GM18951 (cell line): ENCODE data around the gene YWHAB.

Source experiments
- POLR2A ChIP-seq: IDR thresholded peaks from 4 replicates; pipeline ENCODE4 v1.6.1; 2011; ENCODE audit warnings: mild to moderate bottlenecking; ENCODE audit not compliant: insufficient read length, insufficient read depth; ENCODE audit errors: extremely low read depth
- in situ Hi-C: fragments of 300-500 bp; cut with MboI; formaldehyde crosslinking; loops from one replicate; pipeline ENCODE4 v1.12.0; 2022; ENCODE audit warnings: low sequenced_read_pairs, mixed read lengths, inconsistent platforms; ENCODE audit not compliant: unreplicated experiment

Gene YWHAB

DNA sequence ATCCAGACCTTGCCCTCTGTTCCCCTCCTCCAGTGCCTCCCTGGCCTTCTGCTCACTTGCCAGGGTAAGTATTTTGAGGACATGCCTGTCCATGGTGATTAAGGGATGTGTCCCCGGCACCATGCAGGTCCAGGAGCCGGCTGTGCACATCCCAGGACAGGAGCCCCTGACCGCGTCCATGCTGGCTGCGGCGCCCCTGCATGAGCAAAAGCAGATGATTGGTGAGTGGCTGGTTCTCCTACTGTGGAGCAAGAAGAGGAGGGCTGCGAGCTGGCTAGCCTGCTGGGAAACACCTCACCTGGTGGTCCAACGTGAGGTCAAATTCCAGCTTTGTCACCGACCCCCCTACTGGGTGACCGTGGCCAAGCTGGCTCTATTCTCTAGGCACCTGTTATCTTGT is 51.0 kb downstream of the YWHAB start:
- in situ Hi-C loops: no loop called here
- TF ChIP-seq POLR2A: no peak

DNA sequence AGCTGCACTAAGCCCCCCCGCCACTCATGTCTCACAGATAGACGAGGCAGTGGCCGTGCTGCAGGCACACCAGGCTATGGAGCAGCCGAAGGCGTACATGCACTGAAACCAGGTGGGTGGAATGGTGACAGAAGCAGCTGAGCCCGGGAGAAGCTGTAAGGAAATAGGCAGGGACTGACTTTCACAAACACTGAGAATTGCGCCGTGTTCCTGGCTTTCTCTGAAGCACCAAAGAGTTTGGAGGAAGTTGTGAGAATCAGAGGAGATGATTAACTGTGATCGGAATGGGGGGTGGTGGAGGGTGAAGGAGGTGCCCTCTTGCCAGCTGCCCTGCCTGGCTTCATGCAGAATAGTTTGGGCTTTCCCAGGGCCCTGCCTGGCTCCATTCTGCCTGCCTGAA is 53.1 kb downstream of the YWHAB start:
- in situ Hi-C loops: no loop called here
- no peak for TF ChIP-seq POLR2A

DNA sequence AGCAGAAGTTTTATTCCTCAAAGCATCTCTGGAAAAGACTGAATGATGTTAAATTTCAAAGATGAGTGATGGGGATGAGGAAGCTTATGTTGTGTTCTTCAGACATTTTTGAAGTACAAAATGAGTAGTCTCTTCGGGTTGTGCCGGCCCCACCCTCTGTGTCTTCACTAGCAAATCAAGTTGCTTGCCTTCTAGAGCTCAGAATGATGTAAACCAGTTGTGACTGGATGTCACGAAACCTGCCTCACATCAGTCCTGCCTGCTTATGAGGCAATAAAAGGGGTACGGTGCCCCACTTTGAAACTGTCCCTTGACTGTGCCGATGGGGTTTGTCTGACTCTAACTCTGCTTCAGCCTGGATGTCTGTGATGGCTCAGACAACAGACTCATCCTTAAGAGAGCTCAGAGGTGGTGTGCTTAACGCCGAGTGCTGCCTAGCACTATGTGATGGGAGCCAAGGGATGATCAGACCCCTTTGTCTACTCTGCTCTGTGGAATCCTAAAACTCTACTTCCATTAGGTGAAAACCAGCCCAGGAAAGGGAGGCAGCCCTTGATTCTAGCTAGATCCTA is 55.7 kb downstream of the YWHAB start:
- TF ChIP-seq POLR2A: no peak
- in situ Hi-C loops: no loop called here

DNA sequence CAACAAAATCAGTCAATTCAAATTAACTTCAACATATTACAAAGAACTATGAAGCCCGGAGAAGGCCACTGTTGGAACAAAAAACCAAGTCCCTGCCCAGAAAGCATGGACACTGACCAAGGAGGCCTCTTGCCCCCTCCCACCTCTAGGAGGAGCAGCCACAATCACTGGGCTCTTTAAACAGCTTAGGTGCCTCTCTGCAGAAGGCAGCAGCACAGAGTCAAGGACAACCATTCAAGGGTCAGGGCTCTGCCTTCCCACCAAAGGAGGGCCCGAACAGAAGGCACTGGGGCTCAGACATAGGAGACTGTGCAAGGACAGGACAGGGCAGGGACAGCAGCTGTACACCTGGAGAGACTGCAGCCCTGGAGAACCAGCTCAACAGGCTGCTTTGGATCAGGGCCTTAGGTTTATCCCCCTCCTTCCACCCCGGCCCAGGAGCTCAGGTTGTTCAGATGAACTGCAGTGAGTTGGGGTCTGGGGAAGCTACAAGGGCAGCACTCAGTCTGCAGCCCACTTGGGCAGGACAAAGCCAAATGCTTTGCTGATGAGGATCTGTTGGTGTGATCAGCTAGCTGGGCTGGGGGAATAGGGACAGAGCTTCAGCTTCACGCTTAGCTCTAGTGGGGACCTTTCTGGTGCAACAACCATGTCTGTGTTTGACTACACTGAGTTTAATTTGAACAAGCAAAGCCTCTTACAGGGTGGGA is 56.9 kb downstream of the YWHAB start:
- no peak for TF ChIP-seq POLR2A
- in situ Hi-C loops: no loop called here

DNA sequence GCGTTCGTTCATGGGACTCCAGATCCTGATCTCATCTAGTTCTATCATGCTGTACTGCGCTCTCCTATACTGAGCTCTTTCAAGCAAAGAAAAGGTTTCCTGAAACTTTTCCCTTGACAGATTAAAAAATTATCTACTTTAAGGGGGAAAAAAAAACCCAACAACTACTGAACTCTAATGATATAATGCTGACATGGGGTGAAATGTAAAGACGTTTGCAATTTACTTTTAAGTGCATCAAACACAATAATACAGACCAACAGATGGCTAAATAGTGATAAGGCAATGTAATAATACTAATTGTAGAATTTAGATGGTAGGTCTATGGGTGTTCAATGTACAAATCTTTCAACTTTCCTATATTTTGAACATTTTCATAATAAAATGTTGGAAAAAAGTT is 58.3 kb downstream of the YWHAB start:
- no peak for TF ChIP-seq POLR2A
- in situ Hi-C loops: no loop called here

DNA sequence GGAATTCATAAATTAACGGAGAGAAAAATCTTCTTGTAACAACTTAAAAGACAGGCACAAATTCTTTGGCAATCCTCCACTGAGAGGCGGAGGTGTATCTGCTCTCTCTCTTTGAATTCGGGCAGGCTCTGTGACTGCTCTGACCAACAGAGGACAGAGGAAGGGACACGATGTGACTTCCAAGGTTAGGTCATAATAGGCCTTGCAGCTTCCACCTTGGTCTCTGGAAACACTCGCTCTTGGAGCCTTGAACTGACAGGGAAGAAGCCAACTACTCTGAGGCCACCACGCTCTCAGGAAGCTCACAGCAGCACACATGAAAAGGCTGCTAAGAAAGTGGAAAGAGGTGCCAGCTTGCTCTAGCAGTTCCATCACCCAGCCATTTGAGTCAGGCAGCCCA is 59.8 kb downstream of the YWHAB start:
- no peak for TF ChIP-seq POLR2A
- in situ Hi-C loops: no loop called here

DNA sequence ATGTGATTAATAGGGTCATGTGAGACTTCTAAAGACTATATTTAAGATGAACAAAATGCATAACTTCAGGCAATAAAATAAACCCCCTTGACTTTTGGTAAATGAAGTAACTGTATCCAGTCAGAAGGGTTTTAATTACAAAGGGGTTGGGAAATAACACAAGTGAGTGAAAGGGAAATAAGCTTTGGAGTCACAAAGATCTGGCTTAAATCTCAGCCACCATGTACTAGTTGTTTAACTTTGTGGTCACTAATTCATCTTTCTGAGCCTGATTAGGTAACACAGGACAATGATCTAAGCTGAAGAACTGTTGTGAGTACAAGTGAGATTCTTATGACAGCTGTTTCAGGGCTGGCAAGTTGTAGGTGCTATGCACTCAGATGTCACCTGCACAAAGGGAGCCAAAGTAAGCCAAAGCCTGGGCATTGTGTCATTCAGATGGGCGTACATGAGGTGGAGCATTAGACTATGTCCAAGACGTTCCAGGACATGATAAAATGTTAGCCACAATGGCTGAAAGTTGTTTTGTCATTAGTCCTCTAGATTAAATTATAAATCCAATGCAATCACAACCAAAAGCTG is 60.9 kb downstream of the YWHAB start:
- TF ChIP-seq POLR2A: no peak
- in situ Hi-C loops: no loop called here

DNA sequence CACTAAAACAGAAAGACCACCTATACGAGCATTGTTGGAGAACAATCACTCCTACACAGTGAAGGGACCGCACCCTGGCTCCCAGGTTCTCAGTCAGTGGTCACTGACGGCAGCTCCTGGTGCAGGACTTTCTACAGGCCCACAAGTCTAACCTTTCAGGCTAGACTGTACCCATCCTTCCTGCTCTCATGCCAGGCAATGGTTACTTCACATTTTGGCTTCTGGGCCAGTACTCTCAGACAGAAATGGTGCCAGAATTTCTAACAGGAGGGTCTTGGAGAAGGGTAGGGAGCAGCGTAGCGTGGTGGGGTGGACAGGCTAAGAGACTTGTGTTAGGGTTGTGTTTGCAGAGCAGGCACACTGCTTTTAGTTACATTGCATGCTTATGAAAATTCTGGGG is 62.6 kb downstream of the YWHAB start:
- in situ Hi-C loops: no loop called here

DNA sequence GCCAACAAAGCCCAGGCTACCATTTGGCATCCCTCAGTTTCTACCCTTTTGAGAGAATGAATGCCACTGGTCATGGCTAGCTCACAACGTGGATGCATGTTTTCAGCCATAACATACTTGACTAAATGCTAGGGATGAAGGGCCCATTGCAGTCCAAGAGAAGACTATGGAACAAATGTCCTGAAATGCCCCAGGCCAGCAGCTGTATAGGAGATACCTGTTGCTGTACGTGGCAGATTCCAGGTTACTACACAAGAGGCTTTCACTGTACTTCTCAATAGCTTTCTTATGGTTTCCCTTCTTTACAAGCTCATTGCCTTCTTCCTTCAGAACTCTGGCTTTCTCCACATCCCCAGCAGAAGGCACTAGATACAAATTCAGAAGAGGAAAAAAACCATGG is 63.0 kb downstream of the YWHAB start:
- TF ChIP-seq POLR2A: no peak
- in situ Hi-C loops: no loop called here

More for the DNA sequence above, 62.6 kb downstream of the YWHAB start:
- TF ChIP-seq POLR2A: no peak

DNA sequence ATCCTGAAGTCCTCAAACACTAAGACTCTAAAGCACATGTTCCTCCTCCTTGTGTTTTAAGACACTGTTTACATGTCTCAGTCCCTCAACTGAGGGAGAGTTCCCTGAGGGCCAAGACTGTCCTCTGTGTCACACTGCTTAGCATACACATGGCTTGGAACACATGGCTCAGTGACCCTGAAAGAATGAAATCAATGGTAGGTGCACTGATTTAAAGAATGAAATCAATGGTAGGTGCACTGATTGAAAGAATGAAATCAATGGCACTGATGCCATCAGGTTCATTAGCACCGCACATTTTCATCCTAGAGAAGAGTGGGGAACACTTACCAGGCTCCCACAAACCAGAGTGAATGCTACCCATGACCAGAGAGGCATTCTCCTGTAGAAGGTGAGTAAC is 64.9 kb downstream of the YWHAB start:
- in situ Hi-C loops: no loop called here
- no peak for TF ChIP-seq POLR2A

DNA sequence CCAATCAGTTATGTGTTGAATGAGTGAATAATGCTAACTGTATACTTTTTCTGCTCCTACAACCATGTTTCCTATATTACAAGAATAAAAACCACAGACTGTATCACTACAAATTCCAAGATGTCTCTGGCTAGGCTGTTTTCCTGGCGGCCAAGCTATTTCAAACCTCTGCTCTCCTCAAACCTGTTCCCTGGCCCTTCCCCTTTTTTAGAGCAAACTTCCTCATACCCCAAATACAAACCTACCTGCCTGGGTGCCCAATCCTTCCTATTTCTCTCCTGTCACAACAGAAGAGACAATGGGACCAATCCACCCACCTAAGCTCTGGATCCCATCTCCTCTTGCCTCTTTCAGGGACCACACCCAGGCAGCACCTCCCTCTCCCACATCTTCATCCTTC is 67.2 kb downstream of the YWHAB start:
- in situ Hi-C loops: no loop called here
- TF ChIP-seq POLR2A: no peak

DNA sequence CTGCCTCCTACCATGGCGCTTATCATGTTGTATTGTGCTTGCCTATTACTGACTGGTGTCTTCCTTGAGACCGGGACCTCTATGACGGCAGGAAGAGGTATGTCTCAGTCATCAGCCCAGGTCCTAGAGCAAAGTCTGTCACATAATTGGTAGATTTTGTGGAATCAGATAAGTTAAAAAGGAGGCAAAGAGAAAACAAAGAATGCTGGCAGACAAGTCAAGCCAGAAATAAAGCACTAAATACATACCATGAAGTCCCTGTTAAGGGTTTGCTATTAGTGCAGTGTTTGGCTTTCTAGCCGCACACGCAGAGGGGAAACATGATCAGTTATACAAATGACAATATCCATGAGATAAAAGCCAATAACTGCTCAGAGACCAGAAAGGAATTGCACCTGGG is 68.7 kb downstream of the YWHAB start:
- no peak for TF ChIP-seq POLR2A
- in situ Hi-C loops: no loop called here

DNA sequence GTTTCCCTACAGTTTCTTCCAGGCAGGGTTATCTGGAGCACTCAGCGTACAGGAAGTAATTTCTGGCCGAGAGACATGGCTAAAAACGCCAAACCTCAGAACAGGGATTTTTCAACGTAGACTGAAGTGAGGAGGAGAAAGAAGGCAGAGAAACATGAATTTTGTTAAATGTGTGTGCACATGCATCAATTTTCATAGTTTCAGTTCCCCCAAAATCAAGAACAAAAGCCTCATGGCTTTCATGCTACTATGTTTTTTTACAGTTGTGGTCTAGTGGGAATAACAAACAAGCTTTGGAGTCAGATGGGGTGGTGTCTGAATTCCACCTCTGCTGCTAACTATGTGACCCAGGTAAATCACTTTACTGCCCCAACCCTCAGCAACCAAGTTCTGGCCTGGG is 69.8 kb downstream of the YWHAB start:
- in situ Hi-C loops: no loop called here
- no peak for TF ChIP-seq POLR2A

DNA sequence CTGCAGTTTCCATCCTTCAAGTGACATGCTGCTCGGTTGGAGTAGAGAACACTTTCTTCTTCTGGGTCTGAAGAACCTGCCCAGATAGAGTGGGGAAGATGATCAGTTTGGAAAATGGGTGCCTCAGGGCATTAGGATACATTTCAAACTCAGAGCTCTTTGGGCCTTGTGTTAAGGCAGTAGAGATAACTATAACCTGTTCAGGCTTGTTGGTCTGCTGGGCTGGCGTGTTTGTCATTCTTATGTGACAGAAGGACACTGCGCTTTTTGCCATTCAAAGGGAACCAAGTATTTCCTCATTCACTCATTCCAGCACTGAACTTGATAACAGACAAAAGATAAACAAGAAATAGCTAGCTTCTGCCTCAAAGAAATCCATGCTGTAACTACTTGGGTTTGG is 70.9 kb downstream of the YWHAB start:
- TF ChIP-seq POLR2A: no peak
- in situ Hi-C loops: no loop called here
